ACC112 (cell line): Measurements from ENCODE around the gene SRSF1.
"Not testable (repeated sequence)": the region's sequence is repeated elsewhere in the genome, so short reads cannot be mapped to it uniquely, and the experiment has no call there.

Experiments used
- H2AFZ ChIP-seq: fragments of 200-600 bp; sonication (generic); one replicate; pipeline ENCODE4 v1.6.0; 2017; ENCODE audit warnings: antibody characterized with exemption, low read length; ENCODE audit not compliant: unreplicated experiment
- H3K27ac ChIP-seq: fragments of 200-600 bp; sonication (generic); 2 replicates; pipeline ENCODE4 v1.5.1; 2014; ENCODE audit warnings: low read depth, mild to moderate bottlenecking, antibody characterized with exemption, low read length, moderate library complexity
- H3K27me3 ChIP-seq: fragments of 200-600 bp; sonication (generic); 2 replicates; pipeline ENCODE4 v1.6.1; 2014; ENCODE audit warnings: mild to moderate bottlenecking, antibody characterized with exemption, low read length, moderate library complexity, mixed read lengths; ENCODE audit not compliant: insufficient read depth
- H3K36me3 ChIP-seq: fragments of 200-600 bp; sonication (generic); 2 replicates; pipeline ENCODE4 v1.6.1; 2016; ENCODE audit warnings: mild to moderate bottlenecking, antibody characterized with exemption, low read length, moderate library complexity, mixed read lengths; ENCODE audit not compliant: insufficient read depth
- H3K4me1 ChIP-seq: fragments of 200-600 bp; sonication (generic); one replicate; pipeline ENCODE4 v1.6.1; 2016; ENCODE audit warnings: low read length, mixed read lengths; ENCODE audit not compliant: insufficient read depth, unreplicated experiment, control insufficient read depth
- H3K4me3 ChIP-seq: fragments of 200-600 bp; sonication (generic); 2 replicates; pipeline ENCODE4 v1.5.1; 2014; ENCODE audit warnings: mild to moderate bottlenecking, low read depth, low read length
- H3K79me2 ChIP-seq: fragments of 200-600 bp; sonication (generic); one replicate; pipeline ENCODE4 v1.6.0; 2016; ENCODE audit warnings: low read length; ENCODE audit not compliant: control insufficient read depth, unreplicated experiment, insufficient read depth

Gene SRSF1

GRCh38 chr17:57979076-57979475, 28.0 kb downstream of the SRSF1 start:
- peaks cover 42% of the 10 kb centered on the region for H3K79me2 ChIP-seq
- no peaks in the 10 kb centered on the region for H3K27me3 ChIP-seq
- no peak overlapping the region for H2AFZ ChIP-seq
- peaks cover 16% of the 10 kb centered on the region for H3K4me1 ChIP-seq
- H3K4me3 ChIP-seq, result no peak overlapping the region
- H3K27ac ChIP-seq, result no peak overlapping the region
- peaks cover 26% of the 10 kb centered on the region for H3K36me3 ChIP-seq

GRCh38 chr17:57976594-57976993, 30.5 kb downstream of the SRSF1 start:
- Histone ChIP-seq H3K27me3 (no peaks in the 10 kb centered on the region), H3K4me1 (peaks cover 4% of the 10 kb centered on the region), H3K27ac (no peak overlapping the region), H3K79me2 (peaks cover 17% of the 10 kb centered on the region), H2AFZ (no peak overlapping the region), H3K4me3 (no peak overlapping the region), H3K36me3 (peaks cover 26% of the 10 kb centered on the region)

GRCh38 chr17:57975044-57975443, 32.0 kb downstream of the SRSF1 start:
- Histone ChIP-seq H3K27me3 (no peaks in the 10 kb centered on the region), H2AFZ (no peak overlapping the region), H3K36me3 (peaks cover 23% of the 10 kb centered on the region), H3K4me3 (no peak overlapping the region), H3K79me2 (peaks cover 3% of the 10 kb centered on the region), H3K27ac (0 out of 2 replicates have a peak overlapping the region, but pooled peaks have one; percentile 28), H3K4me1 (peaks cover 8% of the 10 kb centered on the region)

- H3K27me3 ChIP-seq, H3K4me1 ChIP-seq, H2AFZ ChIP-seq, H3K27ac ChIP-seq, H3K4me3 ChIP-seq, H3K79me2 ChIP-seq: not testable (repeated sequence)
- H3K36me3 ChIP-seq, result peaks cover 22% of the 10 kb centered on the region
These were observed 32.8 kb downstream of the SRSF1 start for GRCh38 chr17:57974053-57974824.

GRCh38 chr17:57972151-57972550, 34.9 kb downstream of the SRSF1 start:
- H3K36me3 ChIP-seq, result peaks cover 9% of the 10 kb centered on the region; the same call in 1 of the 2 replicates

GRCh38 chr17:57971572-57971971, 35.5 kb downstream of the SRSF1 start:
- H3K36me3 ChIP-seq, result peaks cover 5% of the 10 kb centered on the region; the same call in 1 of the 2 replicates

More at GRCh38 chr17:57972151-57972550, 34.9 kb downstream of the SRSF1 start:
- Histone ChIP-seq H3K27ac (no peak overlapping the region), H2AFZ (no peak overlapping the region), H3K4me1 (peaks cover 5% of the 10 kb centered on the region), H3K27me3 (no peaks in the 10 kb centered on the region), H3K4me3 (no peak overlapping the region), H3K79me2 (no peaks in the 10 kb centered on the region)

GRCh38 chr17:57970710-57971109, 36.3 kb downstream of the SRSF1 start:
- Histone ChIP-seq H3K27me3 (no peaks in the 10 kb centered on the region), H3K36me3 (peaks cover 4% of the 10 kb centered on the region; the same call in 1 of the 2 replicates)

More at GRCh38 chr17:57971572-57971971, 35.5 kb downstream of the SRSF1 start:
- Histone ChIP-seq H3K27ac (no peak overlapping the region), H3K79me2 (no peaks in the 10 kb centered on the region), H3K27me3 (no peaks in the 10 kb centered on the region), H2AFZ (no peak overlapping the region), H3K4me3 (no peak overlapping the region), H3K4me1 (peaks cover 5% of the 10 kb centered on the region)

GRCh38 chr17:57968456-57968855, 38.6 kb downstream of the SRSF1 start:
- Histone ChIP-seq H3K4me3 (no peak overlapping the region), H3K27me3 (no peaks in the 10 kb centered on the region), H3K4me1 (peaks cover 5% of the 10 kb centered on the region)

More at GRCh38 chr17:57970710-57971109, 36.3 kb downstream of the SRSF1 start:
- no peaks in the 10 kb centered on the region for H3K79me2 ChIP-seq
- no peak overlapping the region for H2AFZ ChIP-seq
- H3K4me3 ChIP-seq, result no peak overlapping the region
- peaks cover 5% of the 10 kb centered on the region for H3K4me1 ChIP-seq
- no peak overlapping the region for H3K27ac ChIP-seq

GRCh38 chr17:57966875-57967274, 40.2 kb downstream of the SRSF1 start:
- Histone ChIP-seq H3K36me3 (no peaks in the 10 kb centered on the region), H3K4me1 (peaks cover 5% of the 10 kb centered on the region), H3K79me2 (no peaks in the 10 kb centered on the region), H2AFZ (no peak overlapping the region), H3K27ac (no peak overlapping the region), H3K4me3 (no peak overlapping the region), H3K27me3 (no peaks in the 10 kb centered on the region)

More at GRCh38 chr17:57968456-57968855, 38.6 kb downstream of the SRSF1 start:
- Histone ChIP-seq H2AFZ (no peak overlapping the region), H3K27ac (no peak overlapping the region), H3K79me2 (no peaks in the 10 kb centered on the region), H3K36me3 (no peaks in the 10 kb centered on the region)

- Histone ChIP-seq H3K79me2 (no peaks in the 10 kb centered on the region), H3K27me3 (no peaks in the 10 kb centered on the region), H3K36me3 (no peaks in the 10 kb centered on the region), H3K4me3 (no peak overlapping the region), H3K27ac (no peak overlapping the region), H3K4me1 (peaks cover 5% of the 10 kb centered on the region), H2AFZ (no peak overlapping the region)
These were observed 40.8 kb downstream of the SRSF1 start for GRCh38 chr17:57966246-57966645.
